ENCODE data around the gene HOXC12. TPM values are rescaled to one million over a fixed set of nuclear protein-coding genes. Genes with fewer than 3 reads are reported as not detected.

HOXC12 gene
- total and polyA plus RNA-seq, 2 experiments from 2014 or later, result not detected

- TF ChIP-seq CTCF (IDR thresholded peaks at IDR 0.05; ENCODE audit: low read depth, low read length), result no peak
- Histone ChIP-seq H3K27me3 (peaks cover 100% of the 10 kb centered on the region), H3K4me1 (ENCODE audit: low read depth) (peaks cover 4% of the 10 kb centered on the region), H3K27ac (no peak overlapping the region), H3K36me3 (no peaks in the 10 kb centered on the region), H3K9me3 (ENCODE audit: low read depth) (no peaks in the 10 kb centered on the region), H3K4me3 (no peak overlapping the region)
- DNase-seq (ENCODE audit: low read depth in 1 of 2, low spot score in 1 of 2), result no peak
Observed at GRCh38 chr12:53978477-53979356, 24.0 kb downstream of the HOXC12 start.

GRCh38 chr12:53980104-53980801 is 25.6 kb downstream of the HOXC12 start:
- peaks cover 2% of the 10 kb centered on the region for H3K4me1 ChIP-seq (ENCODE audit: low read depth)
- H3K27me3 ChIP-seq, result peaks cover 100% of the 10 kb centered on the region
- H3K9me3 ChIP-seq (ENCODE audit: low read depth), result no peaks in the 10 kb centered on the region
- TF ChIP-seq CTCF (IDR thresholded peaks at IDR 0.05; ENCODE audit: low read depth, low read length), result no peak
- DNase-seq (ENCODE audit: low read depth in 1 of 2, low spot score in 1 of 2), result no peak
- no peak overlapping the region for H3K4me3 ChIP-seq
- no peak overlapping the region for H3K27ac ChIP-seq
- H3K36me3 ChIP-seq, result no peaks in the 10 kb centered on the region

GRCh38 chr12:53980802-53981496 is 26.2 kb downstream of the HOXC12 start:
- H3K27ac ChIP-seq, result no peak overlapping the region
- H3K4me1 ChIP-seq (ENCODE audit: low read depth), result no peaks in the 10 kb centered on the region
- H3K27me3 ChIP-seq, result peaks cover 100% of the 10 kb centered on the region
- H3K4me3 ChIP-seq, result no peak overlapping the region
- no peak for DNase-seq (ENCODE audit: low read depth in 1 of 2, low spot score in 1 of 2)
- no peaks in the 10 kb centered on the region for H3K36me3 ChIP-seq
- TF ChIP-seq CTCF (IDR thresholded peaks at IDR 0.05; ENCODE audit: low read depth, low read length), result no peak
- H3K9me3 ChIP-seq (ENCODE audit: low read depth), result no peaks in the 10 kb centered on the region

GRCh38 chr12:53981634-53982565 is 27.2 kb downstream of the HOXC12 start:
- no peak overlapping the region for H3K27ac ChIP-seq
- peaks cover 100% of the 10 kb centered on the region for H3K27me3 ChIP-seq
- TF ChIP-seq CTCF (IDR thresholded peaks at IDR 0.05; ENCODE audit: low read depth, low read length), result no peak
- no peak for DNase-seq (ENCODE audit: low read depth in 1 of 2, low spot score in 1 of 2)
- no peaks in the 10 kb centered on the region for H3K4me1 ChIP-seq (ENCODE audit: low read depth)
- H3K36me3 ChIP-seq, result no peaks in the 10 kb centered on the region
- H3K4me3 ChIP-seq, result no peak overlapping the region
- no peaks in the 10 kb centered on the region for H3K9me3 ChIP-seq (ENCODE audit: low read depth)

Data from cardiac muscle cell (in vitro differentiated cells and primary cell).